HG02610 (cell line): Measurements from ENCODE around the gene C5orf15.
A peak's percentile ranks its signal among the peaks of the same experiment; 100 is the strongest.
"Not testable (repeated sequence)": the region's sequence is repeated elsewhere in the genome, so short reads cannot be mapped to it uniquely, and the experiment has no call there.

Source experiments
- ATAC-seq: cut with Tn5 transposase; IDR thresholded peaks from one replicate; pipeline ENCODE4 v1.9.1; 2021; ENCODE audit warnings: mild to moderate bottlenecking, moderate library complexity; ENCODE audit not compliant: unreplicated experiment

C5orf15 gene

DNA sequence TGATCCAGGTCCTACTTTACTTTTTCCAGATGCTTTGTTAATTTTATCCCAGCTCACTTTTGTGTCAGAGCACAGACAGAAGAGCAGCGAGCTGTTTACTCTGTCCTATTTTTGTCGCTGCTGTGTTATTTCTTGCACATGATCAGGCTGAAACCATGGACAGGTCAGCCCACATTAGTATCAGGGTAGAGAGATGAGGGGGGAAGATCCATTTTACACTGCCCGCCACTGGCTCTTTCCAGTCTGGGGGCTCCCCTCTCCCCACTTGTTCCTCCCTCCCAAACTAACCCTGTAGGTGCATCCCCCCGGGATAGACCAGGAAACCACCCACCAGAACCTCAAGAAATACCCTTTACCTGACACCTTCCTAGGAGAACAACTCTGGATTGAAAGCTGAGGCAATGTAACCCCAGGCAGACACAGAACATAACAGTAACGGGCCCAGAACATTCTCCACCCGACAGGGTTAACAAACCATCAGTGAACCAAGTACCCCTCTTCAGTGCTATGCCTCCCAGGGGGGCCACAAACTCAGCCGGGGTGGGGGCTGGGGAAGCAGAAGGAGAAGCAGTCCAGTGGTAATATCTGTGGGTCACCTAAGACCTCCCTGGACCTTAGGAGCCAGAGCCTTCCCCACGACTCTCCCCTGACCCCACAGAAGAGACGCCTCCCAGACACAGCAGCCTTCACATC lies 26.0 kb upstream of the C5orf15 start:
- no peak for ATAC-seq

DNA sequence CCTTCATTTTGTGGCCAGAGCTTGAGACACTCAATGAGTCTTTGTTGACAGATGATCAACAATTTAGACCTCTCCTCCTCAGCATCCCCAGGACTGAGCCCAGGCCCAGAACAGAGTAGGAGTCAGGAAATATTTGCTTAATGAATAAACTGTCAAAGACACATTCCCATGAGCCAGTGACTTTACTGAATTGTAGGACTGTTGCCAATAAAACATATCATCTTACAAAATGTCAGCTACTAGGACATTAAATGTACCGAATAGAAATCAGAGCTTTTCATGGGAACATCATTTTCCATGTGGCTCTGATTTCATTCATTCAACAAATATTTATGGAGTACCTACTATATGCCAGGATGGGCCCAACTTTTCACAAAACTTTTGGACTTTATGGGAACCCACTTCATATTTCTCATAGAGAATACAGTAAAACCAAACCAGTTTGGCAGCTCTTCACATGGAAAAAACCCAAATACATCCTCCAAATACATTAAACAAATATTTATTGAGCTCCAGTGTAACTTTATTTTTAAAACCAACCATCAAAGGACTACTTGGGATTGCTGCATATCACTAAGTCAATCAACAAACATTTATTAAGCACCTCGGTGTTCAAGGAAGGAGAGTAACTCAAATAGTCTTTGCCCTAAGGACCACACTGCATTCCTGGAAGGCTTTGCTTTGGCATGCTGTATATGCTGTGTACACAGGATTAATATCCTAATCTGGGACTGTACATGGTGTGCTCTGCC lies 24.9 kb upstream of the C5orf15 start:
- no peak for ATAC-seq

DNA sequence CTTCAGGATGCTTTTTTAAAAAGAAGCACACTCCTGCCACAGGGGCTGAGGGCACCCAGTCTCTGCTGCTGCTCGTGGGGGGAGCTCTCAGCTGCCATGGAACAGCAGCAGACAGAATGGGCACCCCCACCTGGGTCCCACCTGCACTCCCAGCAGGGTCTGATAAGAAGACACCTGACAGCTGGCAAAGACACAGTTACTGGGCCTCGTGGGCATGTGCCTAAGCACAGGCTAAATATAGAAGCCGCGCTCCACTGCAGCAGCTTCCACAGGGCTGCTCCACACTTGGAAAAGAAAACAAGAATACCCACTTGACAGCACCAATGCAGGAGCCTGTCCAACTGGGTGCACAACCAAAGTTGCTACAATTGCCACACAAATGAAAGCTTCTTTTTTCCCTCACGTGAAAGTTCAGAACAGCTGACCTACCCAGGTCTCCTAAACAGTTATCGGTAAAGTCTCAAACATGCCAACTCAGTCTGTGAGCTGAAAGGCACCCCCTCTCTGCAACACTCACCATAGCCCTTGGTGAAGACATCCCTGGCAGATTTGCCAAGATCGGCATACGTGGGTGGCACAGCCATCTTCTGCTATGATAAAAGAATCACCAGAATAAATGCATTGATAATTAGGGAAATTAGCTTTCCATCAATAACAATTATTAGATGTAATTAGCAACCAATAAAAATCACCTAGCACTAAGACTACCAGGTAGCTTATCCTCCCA lies 24.2 kb upstream of the C5orf15 start:
- no peak for ATAC-seq

DNA sequence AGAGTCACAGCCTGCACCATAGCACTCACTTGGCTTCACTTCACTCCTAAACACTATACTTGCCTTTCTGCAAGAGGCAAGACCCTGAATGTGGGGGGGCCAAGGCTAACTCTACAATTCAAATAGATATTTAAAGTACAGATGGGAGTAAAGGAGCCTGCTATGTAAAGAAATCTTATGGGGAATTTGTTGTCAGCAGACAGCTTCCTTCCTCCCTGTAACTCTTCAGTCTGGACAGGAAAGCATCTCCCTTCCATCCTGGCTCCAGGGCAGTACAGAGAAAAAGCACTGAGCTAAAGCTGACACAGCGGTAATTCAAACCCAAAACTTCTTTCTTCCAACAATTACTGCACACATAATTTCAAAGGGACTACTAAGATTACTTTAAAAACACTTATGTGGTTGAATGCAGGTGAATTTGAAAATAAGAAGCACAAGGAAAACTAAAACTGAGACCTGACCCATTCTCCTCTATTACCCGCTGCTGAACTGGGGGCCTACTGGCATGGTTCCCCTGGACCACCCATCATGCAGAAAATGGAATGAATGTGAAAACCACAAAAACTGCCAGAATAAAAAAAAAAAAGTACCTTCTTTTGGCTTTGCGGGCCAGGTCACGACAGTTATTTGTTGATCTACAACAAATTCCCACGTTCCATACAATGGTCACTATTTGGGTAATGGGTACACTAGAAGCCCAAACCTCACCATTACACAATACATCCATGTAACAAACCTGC lies 22.9 kb upstream of the C5orf15 start:
- no peak for ATAC-seq

DNA sequence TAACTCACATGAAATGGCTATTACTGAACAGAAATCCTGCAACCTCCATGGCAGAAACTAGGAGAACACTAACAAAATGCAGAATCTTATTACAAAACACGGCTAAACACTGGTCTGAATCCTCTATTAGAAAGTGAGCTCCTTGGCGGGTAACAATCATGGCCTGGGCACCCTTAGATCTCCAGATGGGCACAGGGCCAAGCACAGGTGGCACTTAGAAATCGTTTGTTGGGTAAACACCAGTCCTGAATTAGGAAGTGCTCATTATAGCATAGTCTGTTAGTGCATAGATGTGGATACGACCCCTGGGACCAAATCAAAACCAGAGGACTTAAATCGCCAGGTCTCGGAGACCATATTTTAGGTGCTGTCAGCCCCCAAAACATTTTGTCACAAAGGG lies 22.0 kb upstream of the C5orf15 start:
- ATAC-seq = no peak

DNA sequence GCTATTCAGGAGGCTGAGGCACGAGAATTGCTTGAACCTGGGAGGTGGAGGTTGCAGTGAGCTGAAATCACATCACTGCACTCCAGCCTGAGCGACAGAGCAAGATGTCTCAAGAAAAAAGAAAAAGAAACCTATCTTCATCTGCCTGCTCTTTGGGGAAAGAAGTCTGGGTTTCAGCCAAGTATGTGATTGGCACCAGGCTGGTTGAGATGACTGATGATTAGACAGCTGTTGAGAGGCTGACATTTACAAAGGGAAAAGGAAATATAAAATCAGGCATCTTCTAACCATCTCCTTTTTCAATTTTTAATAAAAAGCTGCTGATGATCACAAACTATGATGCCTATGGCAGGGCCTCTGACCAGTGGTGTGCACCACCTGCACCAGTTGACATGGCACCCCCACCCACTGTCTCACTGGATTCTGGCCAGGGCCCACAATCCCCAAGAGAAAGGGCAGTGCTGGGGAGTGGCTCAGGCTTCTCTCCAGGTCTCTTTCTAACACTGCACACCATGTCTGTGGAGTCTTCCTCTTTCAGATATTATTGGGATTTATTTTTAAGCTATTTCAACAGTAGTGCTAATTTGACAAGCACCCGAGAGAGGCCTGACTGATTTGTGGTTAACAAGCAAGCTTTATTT lies 17.2 kb upstream of the C5orf15 start:
- no peak for ATAC-seq

DNA sequence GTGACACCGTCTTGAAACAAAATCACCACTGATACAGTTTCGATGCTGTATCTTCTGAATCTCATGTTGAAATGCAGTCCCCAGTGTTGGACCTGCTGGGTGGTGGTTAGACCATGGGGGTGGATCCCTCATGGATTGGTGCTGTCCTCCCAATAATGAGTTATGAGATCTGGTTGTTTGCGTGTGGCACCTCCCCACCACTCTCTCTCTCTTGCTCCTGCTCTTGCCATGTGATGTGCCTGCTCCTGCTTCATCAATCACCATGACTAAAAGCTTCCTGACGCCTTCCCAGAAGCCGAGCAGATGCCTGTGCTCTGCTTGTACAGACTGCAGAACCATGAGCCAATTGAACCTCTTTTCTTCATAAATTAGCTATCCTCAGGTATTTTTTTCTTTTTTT lies 15.2 kb upstream of the C5orf15 start:
- ATAC-seq = no peak

DNA sequence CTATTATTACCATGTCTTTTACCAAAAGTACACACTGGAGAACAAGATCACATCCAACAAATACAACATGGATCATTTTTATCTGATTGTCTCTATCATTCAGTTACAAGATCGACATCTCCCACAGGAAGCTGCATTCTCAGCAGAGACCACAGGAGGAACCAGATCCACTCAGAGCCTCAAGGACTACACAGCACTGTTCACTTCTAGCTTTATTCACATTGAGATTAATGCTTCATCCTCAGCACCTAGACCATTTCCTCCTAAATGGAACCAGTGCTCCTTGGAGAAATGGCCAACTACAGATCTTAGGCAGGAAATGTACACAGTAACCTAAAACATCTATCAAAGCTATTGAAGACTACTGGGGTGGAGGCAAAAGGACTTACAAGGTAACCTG lies 13.3 kb upstream of the C5orf15 start:
- no peak for ATAC-seq

DNA sequence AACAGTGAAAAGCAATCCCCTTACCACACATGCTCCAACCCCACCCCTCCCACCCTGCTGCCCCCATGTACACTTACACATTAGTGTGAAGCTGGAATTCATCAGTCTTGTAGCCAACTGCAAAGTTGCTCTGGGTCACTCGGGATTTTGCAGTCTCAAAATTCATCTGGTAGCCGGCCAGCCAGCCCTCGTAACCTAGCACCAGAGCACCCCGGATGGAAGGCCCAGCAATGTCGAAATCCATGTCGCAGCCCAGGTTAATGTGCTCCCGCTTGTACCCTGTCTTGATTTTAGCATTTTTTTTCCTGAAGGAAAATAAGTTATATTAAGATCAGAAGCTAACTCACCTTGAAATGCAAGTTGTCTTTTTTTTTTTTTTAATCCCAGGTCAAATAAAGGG lies 12.2 kb upstream of the C5orf15 start:
- no peak for ATAC-seq

DNA sequence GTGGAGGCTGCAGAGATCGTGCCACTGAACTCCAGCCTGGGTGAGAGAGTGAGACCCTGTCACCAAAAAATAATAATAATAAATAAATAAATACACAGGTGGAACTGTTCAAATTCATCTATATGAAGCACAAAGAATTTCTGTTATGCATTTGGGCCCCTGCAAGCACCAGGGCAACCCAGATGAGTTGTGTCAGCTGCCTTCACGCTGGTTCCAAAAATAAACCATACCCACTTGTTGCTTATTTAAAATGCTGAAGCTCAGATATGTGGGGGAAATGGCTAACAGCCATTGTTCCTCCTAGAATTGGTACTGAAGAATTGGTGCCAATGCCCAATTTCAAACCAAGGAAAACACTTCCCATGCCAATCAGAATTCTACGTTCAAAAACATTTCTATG lies 10.5 kb upstream of the C5orf15 start:
- no peak for ATAC-seq

DNA sequence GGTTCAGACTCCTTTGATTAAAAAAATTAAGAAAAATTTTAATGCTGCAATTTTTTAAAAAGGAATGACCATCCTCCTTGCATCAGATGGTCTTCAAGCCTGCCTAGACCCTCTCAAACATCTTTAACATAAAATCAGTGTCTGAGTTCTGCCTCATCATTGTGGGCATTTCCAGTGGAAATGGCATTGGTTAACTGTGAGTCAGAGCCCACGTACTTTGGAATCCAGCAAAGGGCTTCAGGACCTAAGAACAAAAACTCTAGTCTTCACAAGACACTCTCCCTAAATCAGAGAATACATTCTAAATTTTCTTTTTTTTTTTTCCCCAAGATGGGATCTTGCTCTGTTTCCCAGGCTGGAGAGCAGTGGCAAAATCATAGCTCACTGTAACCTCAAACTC lies 9.4 kb upstream of the C5orf15 start:
- ATAC-seq = no peak

DNA sequence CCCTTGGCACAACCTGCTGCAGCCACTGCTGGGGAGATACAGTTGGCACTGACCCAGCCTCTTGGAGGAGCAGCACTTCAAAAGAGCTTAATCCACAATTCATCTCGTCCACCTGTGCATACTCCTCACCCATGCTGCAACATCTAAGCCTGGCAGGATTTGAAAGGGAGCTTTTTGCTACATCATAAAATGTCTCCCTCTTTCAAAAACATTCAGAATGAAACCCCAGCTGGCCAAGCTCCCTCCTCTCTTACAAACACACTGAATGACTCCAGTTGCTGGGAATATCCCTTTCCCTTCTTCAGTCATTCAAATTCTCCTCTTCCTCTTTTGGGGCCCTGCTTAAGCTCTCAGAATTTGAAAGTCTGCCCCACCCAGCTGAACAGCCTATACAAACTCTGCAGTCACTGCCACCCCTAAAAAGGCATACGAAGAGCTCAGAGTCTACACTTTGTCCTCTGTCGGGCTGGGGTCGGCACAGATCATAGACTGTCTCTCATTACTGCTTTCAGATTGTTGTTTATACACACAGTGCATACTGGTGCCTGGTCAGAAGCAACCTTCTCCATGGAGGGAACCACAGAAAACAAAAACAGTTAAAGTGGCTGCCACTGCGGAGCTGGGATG lies 8.8 kb upstream of the C5orf15 start:
- peak; percentile 80 for ATAC-seq

DNA sequence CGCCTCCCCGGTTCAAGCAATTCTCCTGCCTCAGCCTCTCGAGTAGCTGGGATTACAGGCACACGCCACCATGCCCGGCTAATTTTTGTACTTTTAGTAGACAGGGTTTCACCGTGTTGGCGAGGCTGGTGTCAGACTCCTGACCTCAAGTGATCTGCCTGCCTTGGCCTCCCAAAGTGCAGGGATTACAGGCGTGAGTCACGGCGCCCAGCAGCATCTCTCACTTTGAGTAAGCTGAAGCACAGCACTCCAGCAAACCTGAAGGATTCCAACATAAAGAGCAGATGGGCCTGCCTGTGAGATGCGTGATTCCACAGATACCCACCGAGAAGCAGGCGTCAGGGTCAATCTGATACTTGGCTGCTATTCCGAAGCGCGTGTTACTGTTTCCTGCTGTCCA lies 7.1 kb upstream of the C5orf15 start:
- not testable (repeated sequence) for ATAC-seq

DNA sequence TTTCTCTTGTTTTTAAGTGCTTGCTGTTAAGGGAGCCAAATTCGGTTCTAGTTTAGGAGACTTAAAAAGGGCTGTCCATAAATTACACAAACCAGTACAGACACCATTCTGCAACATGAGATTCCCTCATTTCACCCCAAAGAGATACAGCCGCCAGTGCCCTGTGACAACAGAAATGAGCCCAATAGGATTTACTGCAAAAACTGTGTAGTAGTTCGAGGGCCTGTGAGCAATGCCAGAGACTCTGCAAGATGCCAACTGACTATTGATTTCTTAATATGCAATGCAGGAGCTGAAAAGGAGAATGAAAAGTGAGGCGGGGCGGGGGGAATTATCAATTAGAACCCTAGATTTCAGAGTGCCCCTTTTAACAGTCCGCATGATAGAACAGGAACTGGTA lies 5.7 kb upstream of the C5orf15 start:
- ATAC-seq = no peak

DNA sequence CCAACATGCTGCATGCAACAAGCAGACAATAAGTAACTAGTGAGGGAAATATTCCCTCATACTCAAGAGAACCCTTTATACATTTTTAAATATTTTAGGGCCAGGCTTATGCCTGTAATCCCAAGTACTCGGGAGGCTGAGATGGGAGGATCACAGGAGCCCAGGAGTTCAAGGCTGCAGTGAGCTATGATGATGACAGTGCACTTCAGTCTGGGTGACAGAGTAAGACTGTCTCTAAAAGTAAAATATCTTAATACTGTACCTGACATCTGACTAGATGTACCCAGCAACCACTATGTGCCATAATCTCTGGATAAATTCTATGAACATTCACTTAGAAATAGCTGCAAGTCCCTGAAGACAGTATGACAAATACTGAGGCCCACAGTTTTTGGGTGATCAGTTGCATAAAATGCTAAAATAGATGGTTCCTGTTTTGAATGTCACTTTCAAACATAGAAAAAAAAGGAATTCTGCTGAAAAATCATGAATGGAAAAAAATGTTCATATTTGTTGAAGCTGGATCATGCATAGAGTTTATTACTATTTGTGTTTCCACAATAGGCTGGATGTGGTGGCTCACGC lies 2.0 kb upstream of the C5orf15 start:
- ATAC-seq = no peak

DNA sequence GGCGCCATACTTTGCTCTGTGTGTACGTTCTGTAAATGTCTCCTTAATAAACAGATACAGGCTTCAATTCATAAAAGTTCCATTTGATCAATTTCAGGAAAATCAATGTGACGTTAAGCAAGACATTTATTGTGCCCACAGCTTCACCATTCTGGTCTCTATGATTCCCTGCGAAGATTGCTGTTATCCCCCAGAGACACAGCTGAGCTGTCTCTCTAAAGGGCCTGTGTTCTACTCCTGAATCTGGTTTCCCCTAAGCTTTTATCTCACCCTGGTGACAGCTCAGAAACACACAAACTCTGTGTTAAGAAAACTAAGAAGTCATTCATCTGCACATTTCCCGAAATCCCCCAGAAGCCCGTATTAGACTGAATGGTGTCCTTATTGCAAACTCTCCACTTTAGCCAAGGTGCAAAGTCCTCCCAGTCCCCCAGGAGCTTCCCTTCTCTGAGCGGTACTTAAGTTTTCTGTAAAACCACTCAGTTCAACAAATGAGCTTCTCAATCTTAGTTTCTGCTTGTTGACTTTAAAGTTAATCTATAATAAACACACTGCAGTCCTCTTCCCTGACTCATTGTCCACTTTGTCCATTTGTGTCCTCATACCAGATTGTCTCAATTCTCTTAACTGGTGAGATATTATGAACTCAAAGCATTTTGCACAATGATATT lies 1.4 kb upstream of the C5orf15 start:
- peak; percentile 40 for ATAC-seq

DNA sequence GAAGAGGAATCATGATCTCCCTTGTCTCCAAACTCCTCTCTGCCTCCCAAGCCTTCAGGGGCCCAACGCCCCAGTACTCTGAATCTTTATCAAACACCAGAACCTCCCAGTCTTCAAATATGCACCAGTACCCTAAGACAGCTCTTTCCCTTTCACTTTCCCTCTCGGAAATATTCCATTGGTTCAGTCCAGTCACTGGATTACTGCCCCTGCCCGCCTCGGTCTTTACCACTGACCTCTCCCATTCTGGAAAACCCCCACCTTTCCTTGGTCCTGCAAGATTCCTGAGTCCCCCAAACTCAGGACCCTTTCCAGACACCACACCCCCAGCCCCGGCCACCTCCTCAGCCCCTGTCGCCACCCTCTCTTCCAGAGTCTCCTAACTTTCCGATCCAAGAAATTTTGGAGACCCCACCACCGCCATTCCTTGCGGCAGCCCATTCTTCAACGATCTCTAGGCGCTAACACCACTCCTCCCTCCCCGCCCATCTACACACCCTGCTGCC lies 674 bp downstream of the C5orf15 start:
- ATAC-seq = no peak

DNA sequence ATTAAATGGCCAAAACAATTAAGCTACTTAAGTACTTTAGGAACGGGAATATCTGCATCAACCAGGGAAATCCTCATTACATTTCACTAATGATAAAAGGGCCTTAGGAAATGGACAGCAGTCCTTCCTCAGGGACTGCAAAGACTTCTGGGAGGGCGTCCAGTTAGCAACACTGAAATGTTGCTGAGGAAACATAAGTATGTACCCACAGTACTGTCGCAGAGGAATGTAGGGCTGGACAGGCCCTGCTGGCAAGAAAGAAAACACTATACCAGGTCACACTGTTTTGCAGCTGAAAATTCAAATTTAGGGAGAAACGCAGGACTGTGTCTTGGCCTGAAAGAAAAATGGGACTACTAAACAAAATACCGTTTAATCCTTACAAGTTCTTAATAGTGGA lies 1.3 kb downstream of the C5orf15 start:
- ATAC-seq = no peak

DNA sequence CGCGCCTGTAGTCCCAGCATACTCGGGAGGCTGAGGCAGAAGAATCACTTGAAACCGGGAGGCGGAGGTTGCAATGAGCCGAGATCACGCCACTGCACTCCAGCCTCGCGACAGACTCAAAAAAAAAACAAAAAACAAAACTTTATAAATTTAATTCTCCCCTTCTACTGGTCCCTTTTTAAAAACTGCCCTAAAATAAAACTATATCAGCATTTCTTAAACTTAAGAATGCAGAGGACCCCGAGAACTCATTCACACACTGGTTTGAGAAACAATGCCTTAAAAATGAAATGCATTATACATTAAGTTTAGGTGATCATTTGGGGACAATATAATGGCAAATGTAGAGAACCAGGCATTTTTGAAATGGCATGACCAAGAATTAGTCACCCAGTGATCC lies 2.3 kb downstream of the C5orf15 start:
- ATAC-seq = no peak
